ENCODE measurements around the gene LEKR1. TPM values are rescaled to one million over a fixed set of nuclear protein-coding genes. Genes with fewer than 3 reads are reported as not detected.
"Not testable (repeated sequence)": the region's sequence is repeated elsewhere in the genome, so short reads cannot be mapped to it uniquely, and the experiment has no call there.

LEKR1 gene
- total and polyA plus RNA-seq, 4 experiments from 2014 or later = 0.53 to 2.9 (median 1.3) TPM

- DNase-seq = no peak
- Mint-ChIP-seq H3K4me1 (no peaks in the 10 kb centered on the region), H3K27ac (no peak overlapping the region), H3K9me3 (no peaks in the 10 kb centered on the region), H3K36me3 (no peaks in the 10 kb centered on the region), H3K27me3 (peaks cover 0 to 3% of the 10 kb centered on the region in 2 donors), H3K4me3 (no peak overlapping the region)
- Histone ChIP-seq H3K36me3 (ENCODE audit: insufficient read depth, low read length) (no peaks in the 10 kb centered on the region), H3K27ac (ENCODE audit: low read depth, low read length) (no peak overlapping the region), H3K9me3 (ENCODE audit: control insufficient read depth in 1 of 2, low read length in 2 of 2) (no peaks in the 10 kb centered on the region), H3K4me3 (ENCODE audit: low read length in 2 of 2) (no peak overlapping the region), H3K27me3 (ENCODE audit: insufficient read depth, low read length) (no peaks in the 10 kb centered on the region), H3K4me1 (ENCODE audit: insufficient read depth, low read length) (no peaks in the 10 kb centered on the region)
- intact Hi-C loops (cut with micrococcal nuclease) = no loop called here
- CTCF ChIA-PET (ENCODE audit: partially characterized antibody) = no interaction called here
- POLR2A ChIA-PET (ENCODE audit: partially characterized antibody) = no interaction called here
Observed at GRCh38 chr3:156902916-156903315, 76.8 kb downstream of the LEKR1 start.

- no peak overlapping the region for H3K27ac Mint-ChIP-seq
- CTCF ChIA-PET (ENCODE audit: partially characterized antibody) = no interaction called here
- POLR2A ChIA-PET (ENCODE audit: partially characterized antibody) = no interaction called here
- Histone ChIP-seq H3K4me3 (ENCODE audit: low read length in 2 of 2) (no peak overlapping the region), H3K9me3 (ENCODE audit: control insufficient read depth in 1 of 2, low read length in 2 of 2) (no peaks in the 10 kb centered on the region), H3K36me3 (ENCODE audit: insufficient read depth, low read length) (no peaks in the 10 kb centered on the region), H3K27me3 (ENCODE audit: insufficient read depth, low read length) (no peaks in the 10 kb centered on the region), H3K27ac (ENCODE audit: low read depth, low read length) (no peak overlapping the region), H3K4me1 (ENCODE audit: insufficient read depth, low read length) (no peaks in the 10 kb centered on the region)
- no peaks in the 10 kb centered on the region for H3K36me3 Mint-ChIP-seq
- no peak for DNase-seq
- no peak overlapping the region for H3K4me3 Mint-ChIP-seq
- intact Hi-C loops (cut with micrococcal nuclease) = no loop called here
- no peaks in the 10 kb centered on the region for H3K9me3 Mint-ChIP-seq
- no peaks in the 10 kb centered on the region for H3K4me1 Mint-ChIP-seq
- H3K27me3 Mint-ChIP-seq = peaks cover 0 to under 1% of the 10 kb centered on the region in 2 donors
Observed at GRCh38 chr3:156906275-156906674, 80.1 kb downstream of the LEKR1 start.

- intact Hi-C loops (cut with micrococcal nuclease) = no loop called here
- Mint-ChIP-seq H3K4me3 (no peak overlapping the region), H3K9me3 (no peaks in the 10 kb centered on the region), H3K4me1 (no peaks in the 10 kb centered on the region), H3K27me3 (no peaks in the 10 kb centered on the region), H3K27ac (no peak overlapping the region), H3K36me3 (no peaks in the 10 kb centered on the region)
- no peaks in the 10 kb centered on the region for H3K27me3 ChIP-seq (ENCODE audit: insufficient read depth, low read length)
- no peaks in the 10 kb centered on the region for H3K4me1 ChIP-seq (ENCODE audit: insufficient read depth, low read length)
- H3K27ac ChIP-seq (ENCODE audit: low read depth, low read length) = no peak overlapping the region
- ChIA-PET POLR2A (ENCODE audit: partially characterized antibody) (no interaction called here), CTCF (ENCODE audit: partially characterized antibody) (no interaction called here)
- no peaks in the 10 kb centered on the region for H3K36me3 ChIP-seq (ENCODE audit: insufficient read depth, low read length)
- H3K4me3 ChIP-seq (ENCODE audit: low read length in 2 of 2) = no peak overlapping the region
- DNase-seq = no peak
- H3K9me3 ChIP-seq (ENCODE audit: control insufficient read depth in 1 of 2, low read length in 2 of 2) = no peaks in the 10 kb centered on the region
Observed at GRCh38 chr3:156908398-156908797, 82.2 kb downstream of the LEKR1 start.

GRCh38 chr3:156910022-156910421 lies 83.9 kb downstream of the LEKR1 start:
- Histone ChIP-seq H3K9me3 (ENCODE audit: control insufficient read depth in 1 of 2, low read length in 2 of 2) (no peaks in the 10 kb centered on the region), H3K4me1 (ENCODE audit: insufficient read depth, low read length) (no peaks in the 10 kb centered on the region), H3K36me3 (ENCODE audit: insufficient read depth, low read length) (no peaks in the 10 kb centered on the region), H3K27ac (ENCODE audit: low read depth, low read length) (no peak overlapping the region), H3K4me3 (ENCODE audit: low read length in 2 of 2) (no peak overlapping the region), H3K27me3 (ENCODE audit: insufficient read depth, low read length) (no peaks in the 10 kb centered on the region)
- H3K27ac Mint-ChIP-seq = no peak overlapping the region
- POLR2A ChIA-PET (ENCODE audit: partially characterized antibody) = no interaction called here
- intact Hi-C loops (cut with micrococcal nuclease) = no loop called here
- CTCF ChIA-PET (ENCODE audit: partially characterized antibody) = interaction anchor here (0.7 kb wide), 1 partner anchor 105 kb away, joined by 3 read pairs; no protein-coding TSS in a partner anchor
- H3K9me3 Mint-ChIP-seq = peaks cover 0 to 6% (median 3%) of the 10 kb centered on the region in 8 donors
- H3K36me3 Mint-ChIP-seq = peaks cover 0 to 3% of the 10 kb centered on the region in 2 donors
- no peak for DNase-seq
- peaks cover 1 to 2% of the 10 kb centered on the region in 2 donors for H3K27me3 Mint-ChIP-seq
- no peak overlapping the region for H3K4me3 Mint-ChIP-seq
- H3K4me1 Mint-ChIP-seq = no peaks in the 10 kb centered on the region

GRCh38 chr3:156910831-156911230 lies 84.7 kb downstream of the LEKR1 start:
- H3K4me3 ChIP-seq (ENCODE audit: low read length in 2 of 2); H3K27ac Mint-ChIP-seq; CTCF ChIA-PET (ENCODE audit: partially characterized antibody); H3K9me3 ChIP-seq (ENCODE audit: control insufficient read depth in 1 of 2, low read length in 2 of 2); H3K4me3 Mint-ChIP-seq; H3K4me1 ChIP-seq (ENCODE audit: insufficient read depth, low read length); H3K27me3 Mint-ChIP-seq; H3K27me3 ChIP-seq (ENCODE audit: insufficient read depth, low read length); H3K27ac ChIP-seq (ENCODE audit: low read depth, low read length); DNase-seq; intact Hi-C loops (cut with micrococcal nuclease); H3K4me1 Mint-ChIP-seq; H3K36me3 ChIP-seq (ENCODE audit: insufficient read depth, low read length); POLR2A ChIA-PET (ENCODE audit: partially characterized antibody): not testable (repeated sequence)
- H3K9me3 Mint-ChIP-seq = peaks cover 0 to 14% (median 6%) of the 10 kb centered on the region in 8 donors
- H3K36me3 Mint-ChIP-seq = peaks cover 0 to 11% of the 10 kb centered on the region in 2 donors

- intact Hi-C loops (cut with micrococcal nuclease); H3K4me1 Mint-ChIP-seq; H3K4me1 ChIP-seq (ENCODE audit: insufficient read depth, low read length); H3K27ac ChIP-seq (ENCODE audit: low read depth, low read length); H3K27ac Mint-ChIP-seq; H3K4me3 Mint-ChIP-seq; H3K27me3 ChIP-seq (ENCODE audit: insufficient read depth, low read length); H3K27me3 Mint-ChIP-seq; H3K36me3 ChIP-seq (ENCODE audit: insufficient read depth, low read length); CTCF ChIA-PET (ENCODE audit: partially characterized antibody); POLR2A ChIA-PET (ENCODE audit: partially characterized antibody); H3K9me3 ChIP-seq (ENCODE audit: control insufficient read depth in 1 of 2, low read length in 2 of 2); H3K4me3 ChIP-seq (ENCODE audit: low read length in 2 of 2); DNase-seq: not testable (repeated sequence)
- H3K36me3 Mint-ChIP-seq = peaks cover 0 to 19% of the 10 kb centered on the region in 2 donors
- H3K9me3 Mint-ChIP-seq = peaks cover 2 to 14% (median 6%) of the 10 kb centered on the region in 8 donors
Observed at GRCh38 chr3:156914300-156914699, 88.1 kb downstream of the LEKR1 start.

GRCh38 chr3:156915372-156915771 lies 89.2 kb downstream of the LEKR1 start:
- intact Hi-C loops (cut with micrococcal nuclease) = no loop called here

GRCh38 chr3:156918746-156919145 lies 92.6 kb downstream of the LEKR1 start:
- peaks cover 4 to 5% of the 10 kb centered on the region in 2 donors for H3K27me3 Mint-ChIP-seq

More at GRCh38 chr3:156915372-156915771, 89.2 kb downstream of the LEKR1 start:
- peaks cover 4 to 5% of the 10 kb centered on the region in 2 donors for H3K27me3 Mint-ChIP-seq
- CTCF ChIA-PET (ENCODE audit: partially characterized antibody) = no interaction called here
- no peak overlapping the region for H3K4me3 Mint-ChIP-seq
- POLR2A ChIA-PET (ENCODE audit: partially characterized antibody) = no interaction called here
- Histone ChIP-seq H3K27ac (ENCODE audit: low read depth, low read length) (no peak overlapping the region), H3K27me3 (ENCODE audit: insufficient read depth, low read length) (no peaks in the 10 kb centered on the region), H3K4me3 (ENCODE audit: low read length in 2 of 2) (no peak overlapping the region), H3K9me3 (ENCODE audit: control insufficient read depth in 1 of 2, low read length in 2 of 2) (no peaks in the 10 kb centered on the region), H3K4me1 (ENCODE audit: insufficient read depth, low read length) (no peaks in the 10 kb centered on the region), H3K36me3 (ENCODE audit: insufficient read depth, low read length) (no peaks in the 10 kb centered on the region)
- H3K27ac Mint-ChIP-seq = no peak overlapping the region
- H3K9me3 Mint-ChIP-seq = peaks cover 2 to 14% (median 6%) of the 10 kb centered on the region in 8 donors
- H3K4me1 Mint-ChIP-seq = no peaks in the 10 kb centered on the region
- peaks cover 0 to 19% of the 10 kb centered on the region in 2 donors for H3K36me3 Mint-ChIP-seq
- DNase-seq = no peak

More at GRCh38 chr3:156918746-156919145, 92.6 kb downstream of the LEKR1 start:
- peaks cover 0 to 19% of the 10 kb centered on the region in 2 donors for H3K36me3 Mint-ChIP-seq
- intact Hi-C loops (cut with micrococcal nuclease) = no loop called here
- no peak for DNase-seq
- no peak overlapping the region for H3K27ac ChIP-seq (ENCODE audit: low read depth, low read length)
- no peaks in the 10 kb centered on the region for H3K36me3 ChIP-seq (ENCODE audit: insufficient read depth, low read length)
- no peaks in the 10 kb centered on the region for H3K4me1 ChIP-seq (ENCODE audit: insufficient read depth, low read length)
- H3K27ac Mint-ChIP-seq = no peak overlapping the region
- ChIA-PET CTCF (ENCODE audit: partially characterized antibody) (no interaction called here), POLR2A (ENCODE audit: partially characterized antibody) (no interaction called here)
- peaks cover 3 to 14% (median 6%) of the 10 kb centered on the region in 8 donors for H3K9me3 Mint-ChIP-seq
- no peak overlapping the region for H3K4me3 ChIP-seq (ENCODE audit: low read length in 2 of 2)
- no peaks in the 10 kb centered on the region for H3K9me3 ChIP-seq (ENCODE audit: control insufficient read depth in 1 of 2, low read length in 2 of 2)
- no peak overlapping the region for H3K4me3 Mint-ChIP-seq
- no peaks in the 10 kb centered on the region for H3K27me3 ChIP-seq (ENCODE audit: insufficient read depth, low read length)
- no peaks in the 10 kb centered on the region for H3K4me1 Mint-ChIP-seq
